ENCODE measurements around the gene NDUFV1.

GRCh38 chr11:67628710-67629385, 22.1 kb downstream of the NDUFV1 start:
- no peak for TF ChIP-seq CTCF (conservative IDR thresholded peaks at IDR 0.05; ENCODE audit: low read depth, low read length)
- no peak for TF ChIP-seq RFX5 (IDR thresholded peaks at IDR 0.05; ENCODE audit: low read depth, low read length)
- TF ChIP-seq POLR2A (IDR thresholded peaks at IDR 0.05; ENCODE audit: low read depth, low read length) = no peak
- no peak for TF ChIP-seq MAFK (IDR thresholded peaks at IDR 0.05; ENCODE audit: low read depth, low read length)
- no peak for TF ChIP-seq CEBPB (IDR thresholded peaks at IDR 0.05; ENCODE audit: low read depth, low read length)
- no peak for TF ChIP-seq SMC3 (IDR thresholded peaks at IDR 0.05; ENCODE audit: low read depth, low read length)
- TF ChIP-seq USF2 (IDR thresholded peaks at IDR 0.05; ENCODE audit: low read depth, low read length) = no peak
- TF ChIP-seq RCOR1 (IDR thresholded peaks at IDR 0.05; ENCODE audit: insufficient replicate concordance, low read length) = no peak
- TF ChIP-seq RAD21 (IDR thresholded peaks at IDR 0.05; ENCODE audit: low read length) = no peak
- TF ChIP-seq MAZ (IDR thresholded peaks at IDR 0.05; ENCODE audit: borderline replicate concordance, low read depth, low read length) = no peak
- TF ChIP-seq BHLHE40 (IDR thresholded peaks at IDR 0.05; ENCODE audit: low read depth, low read length) = no peak
- no peak for TF ChIP-seq CHD1 (IDR thresholded peaks at IDR 0.05; ENCODE audit: low read depth, low read length)
- TF ChIP-seq FOS (IDR thresholded peaks at IDR 0.05; ENCODE audit: low read depth, low read length) = no peak
- TF ChIP-seq MXI1 (IDR thresholded peaks at IDR 0.05; ENCODE audit: borderline replicate concordance, low read depth, low read length) = no peak
